Activated CD4-positive, alpha-beta memory T cell treated with anti-CD3 and anti-CD28 coated beads, Interleukin-2, amount 10 ng/mL, durations not matched to agents 7 days and 5 days (primary cell): Measurements from ENCODE around the gene CYS1. TPM values are rescaled to one million over a fixed set of nuclear protein-coding genes. Genes with fewer than 3 reads are reported as not detected.
A peak's percentile ranks its signal among the peaks of the same experiment; 100 is the strongest.

ENCODE experiments used
- CTCF ChIA-PET: fragments of 350-600 bp; sonication (Branson Sonifier 250); formaldehyde crosslinking; loops from one replicate; lab custom pipeline; 2021; ENCODE audit warnings: antibody characterized with exemption, inconsistent platforms; lab: Charles Lee
- POLR2A ChIA-PET: fragments of 350-600 bp; sonication (Branson Sonifier 250); formaldehyde crosslinking; loops from one replicate; lab custom pipeline; 2021; ENCODE audit warnings: antibody characterized with exemption; lab: Charles Lee
- DNase-seq: peaks from one replicate; pipeline ENCODE4 v3.0.0-alpha.2; 2020
- H3K27ac Mint-ChIP-seq: one replicate; pipeline ENCODE4 v1.8.0; 2021; ENCODE audit warnings: mild to moderate bottlenecking, mixed read lengths
- H3K27me3 Mint-ChIP-seq: one replicate; pipeline ENCODE4 v1.8.0; 2021; ENCODE audit warnings: mixed read lengths
- H3K36me3 Mint-ChIP-seq: one replicate; pipeline ENCODE4 v1.8.0; 2021; ENCODE audit warnings: low read depth, mixed read lengths
- H3K4me1 Mint-ChIP-seq: one replicate; pipeline ENCODE4 v1.8.0; 2021; ENCODE audit warnings: mixed read lengths
- H3K4me3 Mint-ChIP-seq: one replicate; pipeline ENCODE4 v1.8.0; 2021; ENCODE audit warnings: mild to moderate bottlenecking, mixed read lengths
- H3K9me3 Mint-ChIP-seq: one replicate; pipeline ENCODE4 v1.8.0; 2021; ENCODE audit warnings: mixed read lengths
- total RNA-seq, 2 experiments: library from RNA; stranded (reverse); gene quantifications; one replicate each; pipeline ENCODE4 v1.2.3, GENCODE V29; 2021

Gene CYS1
- total RNA-seq, 2 experiments from 2014 or later = 0.40 to 0.71 TPM

- Mint-ChIP-seq H3K36me3 (peaks cover 2% of the 10 kb centered on the region), H3K27ac (no peak overlapping the region), H3K4me1 (peaks cover 12% of the 10 kb centered on the region), H3K27me3 (peaks cover 59% of the 10 kb centered on the region), H3K9me3 (peaks cover 6% of the 10 kb centered on the region), H3K4me3 (peak overlapping the region; percentile 32)
- no peak for DNase-seq
- CTCF ChIA-PET = interaction anchor here (0.8 to 6.7 kb wide), 9 partner anchors 8 to 107 kb away, joined by 3 to 78 read pairs (median 5); no protein-coding TSS in a partner anchor
- POLR2A ChIA-PET = interaction anchor here (1.6 kb wide), 1 partner anchor 29 kb away, joined by 3 read pairs; no protein-coding TSS in a partner anchor
Observed at GRCh38 chr2:10091182-10091888, 11.1 kb upstream of the CYS1 start.

- H3K4me1 Mint-ChIP-seq = peaks cover 12% of the 10 kb centered on the region
- no peak for DNase-seq
- H3K9me3 Mint-ChIP-seq = peaks cover 6% of the 10 kb centered on the region
- H3K27me3 Mint-ChIP-seq = peaks cover 68% of the 10 kb centered on the region
- H3K36me3 Mint-ChIP-seq = peaks cover 2% of the 10 kb centered on the region
- no peak overlapping the region for H3K4me3 Mint-ChIP-seq
- no peak overlapping the region for H3K27ac Mint-ChIP-seq
- CTCF ChIA-PET = interaction anchor here (1.3 to 6.7 kb wide), 2 partner anchors 17 to 34 kb away, joined by 3 to 78 read pairs; no protein-coding TSS in a partner anchor
- POLR2A ChIA-PET = no interaction called here
Observed at GRCh38 chr2:10089565-10090190, 9.5 kb upstream of the CYS1 start.

- H3K9me3 Mint-ChIP-seq = peaks cover 5% of the 10 kb centered on the region
- ChIA-PET CTCF (interaction anchor here (1.2 to 6.7 kb wide), 3 partner anchors 9 to 55 kb away, joined by 5 to 78 read pairs (median 25); no protein-coding TSS in a partner anchor), POLR2A (no interaction called here)
- H3K4me1 Mint-ChIP-seq = peaks cover 15% of the 10 kb centered on the region
- H3K36me3 Mint-ChIP-seq = peaks cover 2% of the 10 kb centered on the region
- DNase-seq = no peak
- H3K27me3 Mint-ChIP-seq = peaks cover 73% of the 10 kb centered on the region
- no peak overlapping the region for H3K27ac Mint-ChIP-seq
- no peak overlapping the region for H3K4me3 Mint-ChIP-seq
Observed at GRCh38 chr2:10087360-10087759, 7.1 kb upstream of the CYS1 start.

GRCh38 chr2:10086950-10087349, 6.7 kb upstream of the CYS1 start:
- Mint-ChIP-seq H3K9me3 (peaks cover under 1% of the 10 kb centered on the region), H3K27me3 (peaks cover 70% of the 10 kb centered on the region), H3K36me3 (peaks cover 2% of the 10 kb centered on the region), H3K4me3 (no peak overlapping the region), H3K4me1 (peaks cover 11% of the 10 kb centered on the region), H3K27ac (no peak overlapping the region)
- DNase-seq = no peak
- ChIA-PET POLR2A (no interaction called here), CTCF (interaction anchor here (1.2 to 6.7 kb wide), 3 partner anchors 10 to 55 kb away, joined by 5 to 78 read pairs (median 25); no protein-coding TSS in a partner anchor)

- Mint-ChIP-seq H3K9me3 (no peaks in the 10 kb centered on the region), H3K36me3 (peaks cover 2% of the 10 kb centered on the region), H3K27ac (no peak overlapping the region), H3K27me3 (peaks cover 72% of the 10 kb centered on the region), H3K4me3 (no peak overlapping the region), H3K4me1 (peaks cover 17% of the 10 kb centered on the region)
- CTCF ChIA-PET = interaction anchor here (0.8 to 3.6 kb wide), 5 partner anchors 11 to 349 kb away, joined by 3 to 25 read pairs (median 5); no protein-coding TSS in a partner anchor
- no peak for DNase-seq
- POLR2A ChIA-PET = interaction anchor here (0.9 to 1.6 kb wide), 2 partner anchors 13 to 35 kb away, joined by 3 read pairs; no protein-coding TSS in a partner anchor
Observed at GRCh38 chr2:10085668-10086059, 5.5 kb upstream of the CYS1 start.

GRCh38 chr2:10085043-10085667, 4.9 kb upstream of the CYS1 start:
- no peaks in the 10 kb centered on the region for H3K9me3 Mint-ChIP-seq
- H3K27me3 Mint-ChIP-seq = peaks cover 69% of the 10 kb centered on the region
- no peak overlapping the region for H3K27ac Mint-ChIP-seq
- H3K36me3 Mint-ChIP-seq = peaks cover 2% of the 10 kb centered on the region
- H3K4me1 Mint-ChIP-seq = peaks cover 17% of the 10 kb centered on the region
- no peak for DNase-seq
- H3K4me3 Mint-ChIP-seq = no peak overlapping the region
- ChIA-PET POLR2A (interaction anchor here (0.9 to 1.6 kb wide), 2 partner anchors 13 to 36 kb away, joined by 3 read pairs; no protein-coding TSS in a partner anchor), CTCF (interaction anchor here (0.8 to 3.6 kb wide), 5 partner anchors 12 to 350 kb away, joined by 3 to 25 read pairs (median 5); no protein-coding TSS in a partner anchor)

GRCh38 chr2:10084223-10084865, 4.1 kb upstream of the CYS1 start:
- Mint-ChIP-seq H3K27ac (no peak overlapping the region), H3K9me3 (no peaks in the 10 kb centered on the region), H3K36me3 (peaks cover 2% of the 10 kb centered on the region), H3K4me3 (no peak overlapping the region), H3K4me1 (peaks cover 17% of the 10 kb centered on the region), H3K27me3 (peaks cover 61% of the 10 kb centered on the region)
- CTCF ChIA-PET = interaction anchor here (2.2 to 4.4 kb wide), 3 partner anchors 12 kb away, joined by 19 to 37 read pairs (median 25); no protein-coding TSS in a partner anchor
- DNase-seq = no peak
- POLR2A ChIA-PET = interaction anchor here (1.6 kb wide), 1 partner anchor 36 kb away, joined by 3 read pairs; no protein-coding TSS in a partner anchor

GRCh38 chr2:10083692-10084211, 3.5 kb upstream of the CYS1 start:
- ChIA-PET POLR2A (interaction anchor here (1.6 to 1.7 kb wide), 2 partner anchors 35 to 37 kb away, joined by 3 to 8 read pairs; no protein-coding TSS in a partner anchor), CTCF (interaction anchor here (0.9 to 4.4 kb wide), 4 partner anchors 8 to 351 kb away, joined by 4 to 37 read pairs (median 6); no protein-coding TSS in a partner anchor)
- Mint-ChIP-seq H3K36me3 (peaks cover 4% of the 10 kb centered on the region), H3K4me1 (peaks cover 21% of the 10 kb centered on the region), H3K27me3 (peaks cover 64% of the 10 kb centered on the region), H3K9me3 (no peaks in the 10 kb centered on the region), H3K4me3 (no peak overlapping the region), H3K27ac (no peak overlapping the region)
- no peak for DNase-seq

- no peak for DNase-seq
- H3K27ac Mint-ChIP-seq = no peak overlapping the region
- ChIA-PET CTCF (interaction anchor here (0.9 to 4.4 kb wide), 6 partner anchors 9 to 352 kb away, joined by 3 to 37 read pairs (median 5); no protein-coding TSS in a partner anchor), POLR2A (interaction anchor here (0.9 to 1.7 kb wide), 2 partner anchors 35 to 44 kb away, joined by 3 to 8 read pairs; no protein-coding TSS in a partner anchor)
- H3K27me3 Mint-ChIP-seq = peaks cover 69% of the 10 kb centered on the region
- peaks cover 4% of the 10 kb centered on the region for H3K36me3 Mint-ChIP-seq
- H3K9me3 Mint-ChIP-seq = no peaks in the 10 kb centered on the region
- no peak overlapping the region for H3K4me3 Mint-ChIP-seq
- H3K4me1 Mint-ChIP-seq = peaks cover 23% of the 10 kb centered on the region
Observed at GRCh38 chr2:10083046-10083445, 2.8 kb upstream of the CYS1 start.

GRCh38 chr2:10080536-10081304, 509 bp upstream of the CYS1 start:
- Mint-ChIP-seq H3K27me3 (peaks cover 72% of the 10 kb centered on the region), H3K9me3 (no peaks in the 10 kb centered on the region), H3K4me3 (peak overlapping the region; percentile 64), H3K27ac (no peak overlapping the region), H3K4me1 (peaks cover 23% of the 10 kb centered on the region), H3K36me3 (peaks cover 4% of the 10 kb centered on the region)
- POLR2A ChIA-PET = interaction anchor here (1.0 to 1.4 kb wide), 3 partner anchors 9 to 352 kb away, joined by 3 read pairs; no protein-coding TSS in a partner anchor
- DNase-seq = peak; percentile 41
- CTCF ChIA-PET = interaction anchor here (0.6 to 4.4 kb wide), 4 partner anchors 8 to 941 kb away, joined by 3 to 37 read pairs (median 6); no protein-coding TSS in a partner anchor
